Thyroid gland (tissue), 4 donors: ENCODE measurements around the gene NRG3. TPM values are rescaled to one million over a fixed set of nuclear protein-coding genes. Genes with fewer than 3 reads are reported as not detected.

ENCODE experiments used
- DNase-seq, 2 donors: peaks; one replicate each; pipeline ENCODE4 v3.0.0-alpha.2; 2019
- H3K27ac ChIP-seq, 3 donors: fragments of 200-600 bp; sonication (generic); 1 replicate in 2 of 3; 2 replicates in 1 of 3; pipeline ENCODE4 v1.5.1; 2016 to 2019; ENCODE audit warnings: mild to moderate bottlenecking in 1 of 3, moderate library complexity in 1 of 3
- H3K27me3 ChIP-seq: fragments of 200-600 bp; sonication (generic); one replicate; pipeline ENCODE4 v1.5.1; 2019
- H3K36me3 ChIP-seq, 2 donors: fragments of 200-600 bp; sonication (generic); one replicate each; pipeline ENCODE4 v1.5.1; 2016 to 2019
- H3K4me1 ChIP-seq, 2 donors: fragments of 200-600 bp; sonication (generic); one replicate each; pipeline ENCODE4 v1.5.1; 2017 to 2019
- H3K4me3 ChIP-seq, 3 donors: fragments of 200-600 bp; sonication (generic); replicated peaks in 1 of 3; 1 replicate in 2 of 3; 2 replicates in 1 of 3; pipeline ENCODE4 v1.5.1; 2016; ENCODE audit warnings: mild to moderate bottlenecking in 1 of 3
- H3K9me3 ChIP-seq: fragments of 200-600 bp; sonication (generic); one replicate; pipeline ENCODE4 v1.5.1; 2017
- POLR2A ChIP-seq, 2 donors: fragments of 450-650 bp; IDR thresholded peaks; one replicate each; pipeline ENCODE4 v1.6.1; 2017; ENCODE audit warnings: antibody characterized with exemption in 2 of 2, mild to moderate bottlenecking in 2 of 2, moderate library complexity in 1 of 2
- WGBS, 2 donors: methylation state at CpG; one replicate each; pipeline ENCODE4 v1.1.5; 2017; 5-methylcytosine and 5-hydroxymethylcytosine counted together
- intact Hi-C: fragments of 100-400 bp; cut with DNase I; formaldehyde crosslinking; loops from one replicate; pipeline ENCODE4 v1.15.1; 2023
- small RNA-seq: library from RNA; depleted of rRNA; stranded (forward); fragments of <200 nt; gene quantifications from one replicate; pipeline ENCODE3, GENCODE V24; 2016
- total RNA-seq, 4 donors: library from RNA; depleted of rRNA; stranded (reverse); fragments of >200 nt; gene quantifications; one replicate each; pipeline ENCODE4 v1.2.3, GENCODE V29; 2016
- TF ChIP-seq, protein P1 (sequence below), 6 experiments: fragments of 200-600 bp in 3 of 6; fragments of 450-650 bp in 3 of 6; sonication (generic) in 3 of 6; IDR thresholded peaks; one replicate each; pipeline ENCODE4 v1.5.1; 2016 to 2019; ENCODE audit warnings: antibody characterized with exemption in 6 of 6, mild to moderate bottlenecking in 2 of 6, inconsistent platforms in 1 of 6, moderate library complexity in 1 of 6

The NRG3 gene
- total RNA-seq, 4 donors from 2014 or later = 0.67 to 1.8 (median 1.3) TPM

- Histone ChIP-seq H3K27ac (no peak overlapping the region), H3K27me3 (no peaks in the 10 kb centered on the region), H3K9me3 (no peaks in the 10 kb centered on the region), H3K36me3 (no peaks in the 10 kb centered on the region), H3K4me3 (no peak overlapping the region), H3K4me1 (no peaks in the 10 kb centered on the region)
- DNase-seq = no peak
- WGBS, 2 donors = 57 to 60% methylated on average over 3 of the region's 3 CpGs
- intact Hi-C loops = no loop called here
- TF ChIP-seq POLR2A (IDR thresholded peaks at IDR 0.05) = no peak
- TF ChIP-seq, protein P1, sequence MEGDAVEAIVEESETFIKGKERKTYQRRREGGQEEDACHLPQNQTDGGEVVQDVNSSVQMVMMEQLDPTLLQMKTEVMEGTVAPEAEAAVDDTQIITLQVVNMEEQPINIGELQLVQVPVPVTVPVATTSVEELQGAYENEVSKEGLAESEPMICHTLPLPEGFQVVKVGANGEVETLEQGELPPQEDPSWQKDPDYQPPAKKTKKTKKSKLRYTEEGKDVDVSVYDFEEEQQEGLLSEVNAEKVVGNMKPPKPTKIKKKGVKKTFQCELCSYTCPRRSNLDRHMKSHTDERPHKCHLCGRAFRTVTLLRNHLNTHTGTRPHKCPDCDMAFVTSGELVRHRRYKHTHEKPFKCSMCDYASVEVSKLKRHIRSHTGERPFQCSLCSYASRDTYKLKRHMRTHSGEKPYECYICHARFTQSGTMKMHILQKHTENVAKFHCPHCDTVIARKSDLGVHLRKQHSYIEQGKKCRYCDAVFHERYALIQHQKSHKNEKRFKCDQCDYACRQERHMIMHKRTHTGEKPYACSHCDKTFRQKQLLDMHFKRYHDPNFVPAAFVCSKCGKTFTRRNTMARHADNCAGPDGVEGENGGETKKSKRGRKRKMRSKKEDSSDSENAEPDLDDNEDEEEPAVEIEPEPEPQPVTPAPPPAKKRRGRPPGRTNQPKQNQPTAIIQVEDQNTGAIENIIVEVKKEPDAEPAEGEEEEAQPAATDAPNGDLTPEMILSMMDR (IDR thresholded peaks at IDR 0.05) = no peak
Measured at GRCh38 chr10:83012866-83013265, 1137.9 kb downstream of the NRG3 start.

- Histone ChIP-seq H3K9me3 (no peaks in the 10 kb centered on the region), H3K27ac (no peak overlapping the region), H3K4me3 (no peak overlapping the region), H3K4me1 (no peaks in the 10 kb centered on the region), H3K36me3 (no peaks in the 10 kb centered on the region), H3K27me3 (no peaks in the 10 kb centered on the region)
- intact Hi-C loops = no loop called here
- TF ChIP-seq, protein P1 (IDR thresholded peaks at IDR 0.05) = no peak
- TF ChIP-seq POLR2A (IDR thresholded peaks at IDR 0.05) = no peak
- 71 to 83% methylated on average over 2 of the region's 2 CpGs for WGBS, 2 donors
- no peak for DNase-seq
Measured at GRCh38 chr10:83017076-83017867, 1142.3 kb downstream of the NRG3 start.

- Histone ChIP-seq H3K4me1 (no peaks in the 10 kb centered on the region), H3K9me3 (no peaks in the 10 kb centered on the region), H3K27me3 (no peaks in the 10 kb centered on the region), H3K4me3 (no peak overlapping the region), H3K27ac (no peak overlapping the region), H3K36me3 (no peaks in the 10 kb centered on the region)
- WGBS, 2 donors = 63 to 67% methylated on average over 2 of the region's 2 CpGs
- intact Hi-C loops = no loop called here
- no peak for DNase-seq
- TF ChIP-seq, protein P1 (IDR thresholded peaks at IDR 0.05) = no peak
- TF ChIP-seq POLR2A (IDR thresholded peaks at IDR 0.05) = no peak
Measured at GRCh38 chr10:83023662-83024061, 1148.7 kb downstream of the NRG3 start.

Small RNA genes within 50 kb of the gene (small RNA-seq; reads per million reads assigned to genes)
- gene RNU6-441P = not detected
